CD4-positive, alpha-beta memory T cell (primary cell): ENCODE data around the gene SASH3. TPM values are rescaled to one million over a fixed set of nuclear protein-coding genes. Genes with fewer than 3 reads are reported as not detected.

Experiments
- CTCF ChIA-PET: fragments of 350-600 bp; sonication (Branson Sonifier 250); formaldehyde crosslinking; loops from one replicate; lab custom pipeline; 2021; ENCODE audit warnings: inconsistent platforms; ENCODE audit not compliant: partially characterized antibody; lab: Charles Lee
- POLR2A ChIA-PET: fragments of 350-600 bp; sonication (Branson Sonifier 250); formaldehyde crosslinking; loops from one replicate; lab custom pipeline; 2021; ENCODE audit not compliant: partially characterized antibody; lab: Charles Lee
- DNase-seq, 5 donors: peaks; one replicate each; pipeline versions ENCODE4 v3.0.0 to v3.0.0-alpha.2; 2020 to 2022; ENCODE audit warnings: mixed read lengths in 1 of 5
- H3K27ac ChIP-seq: one replicate; pipeline ENCODE4 v1.7.0; 2013; ENCODE audit warnings: low read depth, low read length
- H3K27me3 ChIP-seq: 2 replicates; pipeline ENCODE4 v1.7.0; 2013; ENCODE audit warnings: mild to moderate bottlenecking, low read length, moderate library complexity; ENCODE audit not compliant: insufficient read depth
- H3K36me3 ChIP-seq: 2 replicates; pipeline ENCODE4 v1.7.0; 2013; ENCODE audit warnings: mild to moderate bottlenecking, low read length, moderate library complexity; ENCODE audit not compliant: insufficient read depth
- H3K4me1 ChIP-seq: 2 replicates; pipeline ENCODE4 v1.7.0; 2013; ENCODE audit warnings: mild to moderate bottlenecking, low read length, moderate library complexity; ENCODE audit not compliant: insufficient read depth
- H3K4me3 ChIP-seq, 2 donors: one replicate each; pipeline ENCODE4 v1.7.0; 2013; ENCODE audit warnings: low read length in 2 of 2, mild to moderate bottlenecking in 1 of 2
- H3K9me3 ChIP-seq, 2 donors: one replicate each; pipeline ENCODE4 v1.7.0; 2013; ENCODE audit warnings: low read length in 2 of 2, control low read depth in 1 of 2; ENCODE audit not compliant: control insufficient read depth in 1 of 2
- H3K27ac Mint-ChIP-seq, 7 donors: one replicate each; pipeline ENCODE4 v1.8.0; 2020 to 2021; ENCODE audit warnings: mixed read lengths in 7 of 7, mild to moderate bottlenecking in 6 of 7, inconsistent platforms in 3 of 7, moderate library complexity in 3 of 7
- H3K27me3 Mint-ChIP-seq, 2 donors: one replicate each; pipeline ENCODE4 v1.8.0; 2020 to 2021; ENCODE audit warnings: mixed read lengths in 2 of 2
- H3K36me3 Mint-ChIP-seq, 2 donors: one replicate each; pipeline ENCODE4 v1.8.0; 2020 to 2021; ENCODE audit warnings: mixed read lengths in 2 of 2, inconsistent platforms in 1 of 2, mild to moderate bottlenecking in 1 of 2
- H3K4me1 Mint-ChIP-seq, 4 donors: one replicate each; pipeline ENCODE4 v1.8.0; 2020 to 2021; ENCODE audit warnings: mixed read lengths in 4 of 4, mild to moderate bottlenecking in 1 of 4
- H3K4me3 Mint-ChIP-seq, 8 donors: one replicate each; pipeline ENCODE4 v1.8.0; 2020 to 2021; ENCODE audit warnings: mixed read lengths in 8 of 8, mild to moderate bottlenecking in 7 of 8, moderate library complexity in 6 of 8, inconsistent platforms in 3 of 8
- H3K9me3 Mint-ChIP-seq, 8 donors: one replicate each; pipeline ENCODE4 v1.8.0; 2020 to 2021; ENCODE audit warnings: mixed read lengths in 8 of 8, mild to moderate bottlenecking in 5 of 8, inconsistent platforms in 3 of 8, moderate library complexity in 1 of 8
- intact Hi-C: fragments of 100-400 bp; cut with micrococcal nuclease; formaldehyde crosslinking; loops from one replicate; pipeline ENCODE4 v1.15.1; 2023
- polyA plus RNA-seq, 2 donors: library from polyadenylated mRNA; unstranded; fragments of 300-500 nt; fragmentation: Illumina TruSeq; gene quantifications; one replicate each; pipeline ENCODE4 v1.2.3, GENCODE V29; 2021
- total RNA-seq, 2 experiments: library from RNA; stranded (reverse); gene quantifications; one replicate each; pipeline ENCODE4 v1.2.3, GENCODE V29; 2021

The SASH3 gene
- total RNA-seq (100 to 1,000 TPM; 148 to 152 TPM), polyA plus RNA-seq (100 to 1,000 TPM in 1 of 2 donors, 10 to 100 TPM in 1; 83.3 to 211 TPM)

DNA sequence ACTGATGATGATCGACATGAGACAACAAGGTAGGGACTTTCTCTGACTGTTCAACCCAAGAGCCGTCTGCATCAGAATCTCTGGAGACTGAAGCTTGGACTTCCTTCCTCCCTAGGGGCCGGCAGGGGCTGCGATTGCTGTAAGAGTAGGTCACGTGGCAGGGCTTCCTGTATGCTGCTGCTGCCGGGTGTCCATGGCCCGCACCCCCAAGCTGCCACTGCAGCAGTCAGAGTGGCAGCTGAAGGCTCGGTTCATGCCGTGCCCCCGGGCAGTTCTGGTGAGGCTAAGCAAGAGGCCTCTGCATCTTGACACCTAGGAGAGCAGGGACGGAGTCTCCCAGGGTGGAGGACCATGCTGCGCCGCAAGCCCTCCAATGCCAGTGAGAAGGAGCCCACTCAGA lies at the start of gene SASH3:
TSS of gene SASH3 (plus strand) at position 203 of the 400 bp plus-strand sequence. CDS start at position 352, 149 bp downstream.
- ChIA-PET CTCF (interaction anchor here (0.6 to 5.2 kb wide), 6 partner anchors 8 to 309 kb away, joined by 3 to 30 read pairs (median 10); no protein-coding TSS in a partner anchor), POLR2A (interaction anchor here (0.7 to 39.3 kb wide), 7 partner anchors 6 to 102 kb away, joined by 3 to 1390 read pairs (median 6); partner anchors contain the start of gene SASH3)
- Mint-ChIP-seq H3K36me3 (peaks cover 22 to 40% of the 10 kb centered on the region in 2 donors), H3K27me3 (no peaks in the 10 kb centered on the region), H3K4me1 (peaks cover 37 to 87% (median 65%) of the 10 kb centered on the region in 4 donors), H3K27ac (peak within 1 kb of the TSS; percentile 86 to 95 (median 92)), H3K4me3 (peak within 1 kb of the TSS; percentile 81 to 97 (median 88)), H3K9me3 (no peaks in the 10 kb centered on the region)
- Histone ChIP-seq H3K9me3 (no peaks in the 10 kb centered on the region), H3K36me3 (peaks cover 16% of the 10 kb centered on the region), H3K27ac (peak within 1 kb of the TSS; percentile 62), H3K4me3 (peak within 1 kb of the TSS; percentile 75 to 86), H3K4me1 (peaks cover 70% of the 10 kb centered on the region), H3K27me3 (no peaks in the 10 kb centered on the region)
- intact Hi-C loops, result loop anchor here (2.0 to 5.0 kb wide), 3 partner anchors 19 to 43 kb away; partner anchors contain the start of gene XPNPEP2
- DNase-seq, result peak; percentile 61 to 84 (median 65)

DNA sequence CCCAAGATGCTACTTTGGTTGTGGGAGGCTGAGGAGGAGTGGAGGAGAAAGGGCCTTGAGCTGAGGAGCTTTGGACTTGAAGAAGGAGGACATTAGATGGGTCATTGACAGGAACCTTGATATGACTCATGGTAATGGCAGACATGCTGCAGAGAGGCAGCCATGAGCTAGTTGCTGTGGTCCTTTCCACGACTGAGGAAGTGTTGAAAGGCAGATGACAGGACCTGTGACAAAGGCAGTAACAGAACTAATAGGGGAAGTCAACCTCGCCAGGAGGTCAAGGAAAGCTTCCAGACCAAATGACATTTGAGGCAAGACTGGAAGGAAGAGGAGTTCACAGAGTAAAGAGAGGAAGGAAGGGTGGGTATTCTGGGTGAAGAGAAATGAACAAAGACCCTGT lies 48.5 kb upstream of the SASH3 start:
- Histone ChIP-seq H3K27ac (no peak overlapping the region), H3K36me3 (no peaks in the 10 kb centered on the region), H3K4me3 (no peak overlapping the region), H3K9me3 (no peaks in the 10 kb centered on the region), H3K4me1 (peaks cover 20% of the 10 kb centered on the region), H3K27me3 (no peaks in the 10 kb centered on the region)
- Mint-ChIP-seq H3K27me3 (no peaks in the 10 kb centered on the region), H3K36me3 (no peaks in the 10 kb centered on the region), H3K4me1 (peaks cover 20 to 35% (median 30%) of the 10 kb centered on the region in 4 donors), H3K27ac (peak overlapping the region in 4 of 7 donors; percentile 8 to 86 (median 82)), H3K4me3 (peak overlapping the region in 3 of 8 donors; percentile 33 to 65 (median 49)), H3K9me3 (peaks cover 0 to 3% (median 0%) of the 10 kb centered on the region in 8 donors)
- intact Hi-C loops, result no loop called here
- no peak for DNase-seq
- ChIA-PET CTCF (interaction anchor here (1.6 kb wide), 1 partner anchor 92 kb away, joined by 4 read pairs; no protein-coding TSS in a partner anchor), POLR2A (interaction anchor here (0.9 to 1.0 kb wide), 2 partner anchors 49 to 50 kb away, joined by 3 to 5 read pairs; partner anchors contain the start of gene SASH3)

DNA sequence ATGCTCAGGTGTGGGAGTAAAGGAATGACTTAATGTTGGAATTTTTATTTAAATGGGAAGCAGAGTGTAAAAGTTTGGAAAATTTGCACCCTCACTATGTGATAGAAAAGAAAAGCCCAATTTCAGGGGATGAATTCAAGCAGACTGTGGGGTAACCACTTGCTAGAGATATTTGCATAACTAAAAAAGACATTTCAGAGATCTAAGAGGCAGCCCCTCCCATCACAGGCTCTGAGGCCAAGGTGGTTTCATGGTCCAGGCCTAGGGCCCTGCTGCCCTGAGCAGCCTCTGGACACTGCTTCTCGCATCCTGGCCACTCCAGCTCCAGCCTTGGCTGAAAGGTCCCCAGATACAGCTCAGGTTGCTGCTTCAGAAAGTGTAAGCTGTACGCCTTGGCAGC lies 46.9 kb upstream of the SASH3 start:
- no peaks in the 10 kb centered on the region for H3K27me3 Mint-ChIP-seq
- CTCF ChIA-PET, result no interaction called here
- peaks cover 21 to 40% (median 30%) of the 10 kb centered on the region in 4 donors for H3K4me1 Mint-ChIP-seq
- H3K4me3 Mint-ChIP-seq, result no peak overlapping the region
- no peak overlapping the region for H3K4me3 ChIP-seq
- H3K4me1 ChIP-seq, result peaks cover 30% of the 10 kb centered on the region
- H3K27me3 ChIP-seq, result no peaks in the 10 kb centered on the region
- peaks cover 0 to 3% (median 0%) of the 10 kb centered on the region in 8 donors for H3K9me3 Mint-ChIP-seq
- H3K36me3 Mint-ChIP-seq, result no peaks in the 10 kb centered on the region
- no peak for DNase-seq
- no peaks in the 10 kb centered on the region for H3K9me3 ChIP-seq
- no peak overlapping the region for H3K27ac Mint-ChIP-seq
- no peaks in the 10 kb centered on the region for H3K36me3 ChIP-seq
- POLR2A ChIA-PET, result no interaction called here
- no peak overlapping the region for H3K27ac ChIP-seq
- intact Hi-C loops, result no loop called here

DNA sequence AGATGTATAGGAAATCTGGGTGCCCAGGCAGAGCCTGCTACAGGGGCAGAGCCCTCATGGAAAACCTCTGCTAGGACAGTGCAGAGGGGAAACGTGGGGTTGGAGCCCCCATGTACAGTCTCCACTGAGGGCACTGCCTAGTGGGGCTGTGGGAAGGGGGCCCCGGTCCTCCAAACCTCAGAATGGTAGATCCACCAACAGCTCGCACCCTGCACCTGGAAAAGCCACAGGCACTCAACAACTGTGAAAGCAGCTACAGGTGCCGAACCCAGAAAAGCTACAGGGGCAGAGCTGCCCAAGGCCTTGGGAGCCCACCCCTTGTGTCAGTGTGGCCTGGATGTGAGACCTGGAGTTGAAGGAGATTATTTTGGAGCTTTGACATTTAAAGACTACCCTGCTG lies 46.4 kb upstream of the SASH3 start:
- Mint-ChIP-seq H3K27me3 (no peaks in the 10 kb centered on the region), H3K27ac (no peak overlapping the region), H3K9me3 (peaks cover 0 to 3% (median 0%) of the 10 kb centered on the region in 8 donors), H3K4me3 (no peak overlapping the region), H3K36me3 (no peaks in the 10 kb centered on the region), H3K4me1 (peaks cover 21 to 44% (median 32%) of the 10 kb centered on the region in 4 donors)
- Histone ChIP-seq H3K4me1 (peaks cover 35% of the 10 kb centered on the region), H3K36me3 (no peaks in the 10 kb centered on the region), H3K9me3 (no peaks in the 10 kb centered on the region), H3K27ac (no peak overlapping the region), H3K27me3 (no peaks in the 10 kb centered on the region), H3K4me3 (no peak overlapping the region)
- no peak for DNase-seq
- intact Hi-C loops, result no loop called here
- ChIA-PET CTCF (interaction anchor here (0.6 kb wide), 1 partner anchor 49 kb away, joined by 3 read pairs; no protein-coding TSS in a partner anchor), POLR2A (no interaction called here)

DNA sequence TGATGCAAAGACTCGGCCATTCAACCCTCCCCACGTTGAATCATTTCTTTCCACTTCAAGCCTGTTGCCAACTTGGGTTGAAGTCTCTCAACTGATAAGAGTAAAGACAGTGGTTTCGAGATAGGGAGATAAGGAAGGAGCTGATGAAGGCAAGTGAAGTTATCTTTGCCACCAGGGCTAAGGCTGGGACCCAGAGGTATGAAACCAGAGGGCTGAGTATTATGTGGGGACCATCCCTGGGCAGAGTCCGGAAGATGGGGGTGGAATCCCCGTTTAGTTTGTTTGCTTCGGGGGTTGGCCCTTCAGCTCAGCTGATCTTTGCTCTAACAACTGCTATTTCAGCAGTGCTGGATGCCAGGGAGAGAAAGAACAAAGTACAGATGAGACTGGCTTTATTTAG lies 43.3 kb upstream of the SASH3 start:
- CTCF ChIA-PET, result interaction anchor here (0.7 to 2.9 kb wide), 8 partner anchors 10 to 109 kb away, joined by 3 to 16 read pairs (median 5); no protein-coding TSS in a partner anchor
- Histone ChIP-seq H3K4me3 (no peak overlapping the region), H3K36me3 (no peaks in the 10 kb centered on the region), H3K27me3 (no peaks in the 10 kb centered on the region), H3K4me1 (peaks cover 27% of the 10 kb centered on the region), H3K27ac (no peak overlapping the region), H3K9me3 (no peaks in the 10 kb centered on the region)
- no peaks in the 10 kb centered on the region for H3K9me3 Mint-ChIP-seq
- intact Hi-C loops, result loop anchor here (5.0 kb wide), 1 partner anchor 46 kb away; no protein-coding TSS in a partner anchor
- POLR2A ChIA-PET, result interaction anchor here (0.6 to 2.4 kb wide), 7 partner anchors 10 to 58 kb away, joined by 3 to 21 read pairs (median 5); partner anchors contain the start of gene SASH3
- H3K27me3 Mint-ChIP-seq, result no peaks in the 10 kb centered on the region
- no peaks in the 10 kb centered on the region for H3K36me3 Mint-ChIP-seq
- peak in 3 of 5 donors; percentile 18 to 52 (median 28) for DNase-seq
- H3K4me1 Mint-ChIP-seq, result peaks cover 12 to 35% (median 21%) of the 10 kb centered on the region in 4 donors
- H3K27ac Mint-ChIP-seq, result peak overlapping the region in 6 of 7 donors; percentile 17 to 66 (median 39)
- peak overlapping the region in 6 of 8 donors; percentile 8 to 58 (median 38) for H3K4me3 Mint-ChIP-seq

DNA sequence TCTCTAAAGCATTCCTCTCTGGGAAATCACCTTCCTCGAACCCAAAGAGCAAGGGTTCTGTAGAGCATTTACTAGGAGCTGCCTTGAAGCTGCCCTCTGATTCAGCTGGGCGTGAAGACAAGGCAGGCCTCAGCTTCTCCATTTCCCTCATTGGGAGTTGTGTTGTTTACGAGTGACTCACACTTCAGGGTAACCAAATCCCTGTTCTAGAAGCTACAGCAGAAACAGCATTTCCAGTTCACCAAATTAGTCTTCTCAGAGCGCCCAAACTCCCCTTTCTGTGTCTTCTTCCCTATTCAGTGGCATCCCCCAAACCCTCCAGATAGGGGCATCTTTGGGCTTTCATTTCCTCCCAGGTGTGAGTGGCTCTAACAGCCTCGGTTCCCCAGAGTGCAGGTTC lies 41.8 kb upstream of the SASH3 start:
- H3K27ac Mint-ChIP-seq, result peak overlapping the region in 2 of 7 donors; percentile 8 to 15
- H3K27me3 ChIP-seq, result no peaks in the 10 kb centered on the region
- intact Hi-C loops, result loop anchor here (5.0 kb wide), 1 partner anchor 44 kb away; no protein-coding TSS in a partner anchor
- H3K4me1 ChIP-seq, result peaks cover 29% of the 10 kb centered on the region
- no peaks in the 10 kb centered on the region for H3K9me3 Mint-ChIP-seq
- DNase-seq, result no peak
- H3K4me1 Mint-ChIP-seq, result peaks cover 14 to 42% (median 24%) of the 10 kb centered on the region in 4 donors
- no peaks in the 10 kb centered on the region for H3K27me3 Mint-ChIP-seq
- no peaks in the 10 kb centered on the region for H3K9me3 ChIP-seq
- no peak overlapping the region for H3K4me3 Mint-ChIP-seq
- H3K27ac ChIP-seq, result no peak overlapping the region
- no peak overlapping the region for H3K4me3 ChIP-seq
- H3K36me3 Mint-ChIP-seq, result no peaks in the 10 kb centered on the region
- H3K36me3 ChIP-seq, result no peaks in the 10 kb centered on the region
- ChIA-PET CTCF (interaction anchor here (1.8 to 2.9 kb wide), 3 partner anchors 11 to 86 kb away, joined by 7 to 16 read pairs (median 11); no protein-coding TSS in a partner anchor), POLR2A (interaction anchor here (1.0 to 2.4 kb wide), 4 partner anchors 18 to 60 kb away, joined by 3 to 21 read pairs (median 5); partner anchors contain the start of gene SASH3)
